ENCODE measurements around the gene CDKN1C.

CDKN1C gene

GRCh38 chr11:2839395-2839943 lies 46.1 kb downstream of the CDKN1C start:
- peak overlapping the region; percentile 49 for H2AK5ac ChIP-seq (ENCODE audit: low read length)
- H4K8ac ChIP-seq (ENCODE audit: low read depth, low read length), result peak overlapping the region; percentile 13
- peak overlapping the region; percentile 12 for H3K18ac ChIP-seq (ENCODE audit: low read length)
- no peak overlapping the region for H3K23ac ChIP-seq (ENCODE audit: low read length)
- H3K4me2 ChIP-seq (ENCODE audit: low read length), result peak overlapping the region; percentile 4
- peak overlapping the region; percentile 19 for H2AFZ ChIP-seq (ENCODE audit: insufficient read depth, low read length, poor library complexity)
- no peak overlapping the region for H3K4ac ChIP-seq (ENCODE audit: low read depth, low read length)
- no peaks in the 10 kb centered on the region for H3K79me2 ChIP-seq (ENCODE audit: control insufficient read depth, insufficient read depth, low read length, poor library complexity)
- H3K4me3 ChIP-seq (ENCODE audit: low read depth, low read length), result no peak overlapping the region
- DNase-seq, result peak in 1 of 2 donors; percentile 41
- no peaks in the 10 kb centered on the region for H3K9me3 ChIP-seq (ENCODE audit: insufficient read depth, low read depth, low read length)
- no peak overlapping the region for H2BK5ac ChIP-seq (ENCODE audit: low read depth, low read length, poor library complexity)
- peak overlapping the region; percentile 23 for H2BK12ac ChIP-seq (ENCODE audit: low read length)
- peak overlapping the region; percentile 12 for H3K14ac ChIP-seq (ENCODE audit: low read length)
- peaks cover 26% of the 10 kb centered on the region for H3K79me1 ChIP-seq (ENCODE audit: low read length)
- peak overlapping the region; percentile 40 for H3K27ac ChIP-seq (ENCODE audit: low read depth, low read length)
- H4K12ac ChIP-seq (ENCODE audit: low read depth, low read length), result no peak overlapping the region
- peak overlapping the region; percentile 91 for H4K91ac ChIP-seq (ENCODE audit: low read depth, low read length)
- no peak overlapping the region for H3K9ac ChIP-seq (ENCODE audit: low read length)
- H3K4me1 ChIP-seq (ENCODE audit: control insufficient read depth in 1 of 2, insufficient read depth in 2 of 2, low read length in 2 of 2), result peaks cover 27 to 31% of the 10 kb centered on the region in 2 experiments
- no peaks in the 10 kb centered on the region for H3K27me3 ChIP-seq (ENCODE audit: insufficient read depth, low read length)
- H2BK120ac ChIP-seq (ENCODE audit: insufficient read depth, low read length, poor library complexity), result peak overlapping the region; percentile 14
- no CpG with 5 or more reads among the region's 23 CpGs for WGBS (ENCODE audit: extremely low coverage, insufficient coverage, insufficient read length)
- H3K36me3 ChIP-seq (ENCODE audit: control insufficient read depth in 1 of 2, insufficient read depth in 2 of 2, low read length in 2 of 2), result no peaks in the 10 kb centered on the region

- no peak for DNase-seq
- peak overlapping the region; percentile 13 for H4K8ac ChIP-seq (ENCODE audit: low read depth, low read length)
- no peaks in the 10 kb centered on the region for H3K9me3 ChIP-seq (ENCODE audit: insufficient read depth, low read depth, low read length)
- peaks cover 32 to 37% of the 10 kb centered on the region in 2 experiments for H3K4me1 ChIP-seq (ENCODE audit: control insufficient read depth in 1 of 2, insufficient read depth in 2 of 2, low read length in 2 of 2)
- H3K79me1 ChIP-seq (ENCODE audit: low read length), result peaks cover 31% of the 10 kb centered on the region
- no peak overlapping the region for H3K9ac ChIP-seq (ENCODE audit: low read length)
- H2BK120ac ChIP-seq (ENCODE audit: insufficient read depth, low read length, poor library complexity), result peak overlapping the region; percentile 14
- peak overlapping the region; percentile 19 for H2AFZ ChIP-seq (ENCODE audit: insufficient read depth, low read length, poor library complexity)
- H3K18ac ChIP-seq (ENCODE audit: low read length), result peak overlapping the region; percentile 12
- H3K4me2 ChIP-seq (ENCODE audit: low read length), result no peak overlapping the region
- H2BK5ac ChIP-seq (ENCODE audit: low read depth, low read length, poor library complexity), result peak overlapping the region; percentile 7
- H3K4me3 ChIP-seq (ENCODE audit: low read depth, low read length), result no peak overlapping the region
- H2BK12ac ChIP-seq (ENCODE audit: low read length), result peak overlapping the region; percentile 51
- H3K27me3 ChIP-seq (ENCODE audit: insufficient read depth, low read length), result no peaks in the 10 kb centered on the region
- H4K12ac ChIP-seq (ENCODE audit: low read depth, low read length), result no peak overlapping the region
- peak overlapping the region; percentile 91 for H4K91ac ChIP-seq (ENCODE audit: low read depth, low read length)
- H3K27ac ChIP-seq (ENCODE audit: low read depth, low read length), result peak overlapping the region; percentile 40
- H3K14ac ChIP-seq (ENCODE audit: low read length), result peak overlapping the region; percentile 12
- peak overlapping the region; percentile 54 for H2AK5ac ChIP-seq (ENCODE audit: low read length)
- H3K23ac ChIP-seq (ENCODE audit: low read length), result no peak overlapping the region
- H3K79me2 ChIP-seq (ENCODE audit: control insufficient read depth, insufficient read depth, low read length, poor library complexity), result no peaks in the 10 kb centered on the region
- WGBS (ENCODE audit: extremely low coverage, insufficient coverage, insufficient read length), result no CpG with 5 or more reads among the region's 25 CpGs
- H3K36me3 ChIP-seq (ENCODE audit: control insufficient read depth in 1 of 2, insufficient read depth in 2 of 2, low read length in 2 of 2), result no peaks in the 10 kb centered on the region
- H3K4ac ChIP-seq (ENCODE audit: low read depth, low read length), result peak overlapping the region; percentile 7
Measured at GRCh38 chr11:2838676-2839294, 46.8 kb downstream of the CDKN1C start.

- no peaks in the 10 kb centered on the region for H3K9me3 ChIP-seq (ENCODE audit: insufficient read depth, low read depth, low read length)
- H2BK5ac ChIP-seq (ENCODE audit: low read depth, low read length, poor library complexity), result no peak overlapping the region
- peak overlapping the region; percentile 91 for H4K91ac ChIP-seq (ENCODE audit: low read depth, low read length)
- no peak overlapping the region for H3K9ac ChIP-seq (ENCODE audit: low read length)
- H2BK120ac ChIP-seq (ENCODE audit: insufficient read depth, low read length, poor library complexity), result peak overlapping the region; percentile 9
- no peak overlapping the region for H3K4me3 ChIP-seq (ENCODE audit: low read depth, low read length)
- H3K36me3 ChIP-seq (ENCODE audit: control insufficient read depth in 1 of 2, insufficient read depth in 2 of 2, low read length in 2 of 2), result no peaks in the 10 kb centered on the region
- H3K27me3 ChIP-seq (ENCODE audit: insufficient read depth, low read length), result no peaks in the 10 kb centered on the region
- no peak overlapping the region for H4K8ac ChIP-seq (ENCODE audit: low read depth, low read length)
- no peak overlapping the region for H3K18ac ChIP-seq (ENCODE audit: low read length)
- peaks cover 31% of the 10 kb centered on the region for H3K79me1 ChIP-seq (ENCODE audit: low read length)
- no peak overlapping the region for H3K27ac ChIP-seq (ENCODE audit: low read depth, low read length)
- H3K79me2 ChIP-seq (ENCODE audit: control insufficient read depth, insufficient read depth, low read length, poor library complexity), result no peaks in the 10 kb centered on the region
- no peak overlapping the region for H3K4me2 ChIP-seq (ENCODE audit: low read length)
- no peak for DNase-seq
- H3K4me1 ChIP-seq (ENCODE audit: control insufficient read depth in 1 of 2, insufficient read depth in 2 of 2, low read length in 2 of 2), result peaks cover 32 to 37% of the 10 kb centered on the region in 2 experiments
- H3K4ac ChIP-seq (ENCODE audit: low read depth, low read length), result no peak overlapping the region
- no peak overlapping the region for H2BK12ac ChIP-seq (ENCODE audit: low read length)
- no peak overlapping the region for H2AFZ ChIP-seq (ENCODE audit: insufficient read depth, low read length, poor library complexity)
- no CpG with 5 or more reads among the region's 11 CpGs for WGBS (ENCODE audit: extremely low coverage, insufficient coverage, insufficient read length)
- no peak overlapping the region for H3K23ac ChIP-seq (ENCODE audit: low read length)
- no peak overlapping the region for H4K12ac ChIP-seq (ENCODE audit: low read depth, low read length)
- peak overlapping the region; percentile 54 for H2AK5ac ChIP-seq (ENCODE audit: low read length)
- no peak overlapping the region for H3K14ac ChIP-seq (ENCODE audit: low read length)
Measured at GRCh38 chr11:2838091-2838490, 47.5 kb downstream of the CDKN1C start.

GRCh38 chr11:2837651-2838050 lies 47.9 kb downstream of the CDKN1C start:
- no peak overlapping the region for H3K9ac ChIP-seq (ENCODE audit: low read length)
- H3K36me3 ChIP-seq (ENCODE audit: control insufficient read depth in 1 of 2, insufficient read depth in 2 of 2, low read length in 2 of 2), result no peaks in the 10 kb centered on the region
- H3K27ac ChIP-seq (ENCODE audit: low read depth, low read length), result no peak overlapping the region
- H2AK5ac ChIP-seq (ENCODE audit: low read length), result no peak overlapping the region
- peak overlapping the region; percentile 9 for H2BK12ac ChIP-seq (ENCODE audit: low read length)
- no peak overlapping the region for H2BK120ac ChIP-seq (ENCODE audit: insufficient read depth, low read length, poor library complexity)
- WGBS (ENCODE audit: extremely low coverage, insufficient coverage, insufficient read length), result no CpG with 5 or more reads among the region's 12 CpGs
- H3K27me3 ChIP-seq (ENCODE audit: insufficient read depth, low read length), result no peaks in the 10 kb centered on the region
- no peak overlapping the region for H4K12ac ChIP-seq (ENCODE audit: low read depth, low read length)
- H2AFZ ChIP-seq (ENCODE audit: insufficient read depth, low read length, poor library complexity), result no peak overlapping the region
- peaks cover 32 to 37% of the 10 kb centered on the region in 2 experiments for H3K4me1 ChIP-seq (ENCODE audit: control insufficient read depth in 1 of 2, insufficient read depth in 2 of 2, low read length in 2 of 2)
- no peak overlapping the region for H3K4ac ChIP-seq (ENCODE audit: low read depth, low read length)
- H3K79me2 ChIP-seq (ENCODE audit: control insufficient read depth, insufficient read depth, low read length, poor library complexity), result no peaks in the 10 kb centered on the region
- DNase-seq, result no peak
- H2BK5ac ChIP-seq (ENCODE audit: low read depth, low read length, poor library complexity), result no peak overlapping the region
- H3K79me1 ChIP-seq (ENCODE audit: low read length), result peaks cover 31% of the 10 kb centered on the region
- H3K9me3 ChIP-seq (ENCODE audit: insufficient read depth, low read depth, low read length), result no peaks in the 10 kb centered on the region
- no peak overlapping the region for H3K23ac ChIP-seq (ENCODE audit: low read length)
- peak overlapping the region; percentile 60 for H4K91ac ChIP-seq (ENCODE audit: low read depth, low read length)
- H3K18ac ChIP-seq (ENCODE audit: low read length), result peak overlapping the region; percentile 12
- H4K8ac ChIP-seq (ENCODE audit: low read depth, low read length), result no peak overlapping the region
- no peak overlapping the region for H3K4me3 ChIP-seq (ENCODE audit: low read depth, low read length)
- no peak overlapping the region for H3K14ac ChIP-seq (ENCODE audit: low read length)
- H3K4me2 ChIP-seq (ENCODE audit: low read length), result no peak overlapping the region
